ENCODE data around the gene PAPPA. TPM values are rescaled to one million over a fixed set of nuclear protein-coding genes. Genes with fewer than 3 reads are reported as not detected.

PAPPA gene
- total RNA-seq, 4 donors from 2014 or later = 0.29 to 17.1 (median 2.4) TPM

- TF ChIP-seq CTCF (IDR thresholded peaks at IDR 0.05) (no peak), POLR2A (IDR thresholded peaks at IDR 0.05) (no peak)
- no peak for DNase-seq
- H3K27ac ChIP-seq = no peak overlapping the region
- intact Hi-C loops (cut with DNase I; ENCODE audit: low total_unique reads) = no loop called here
- H3K4me3 ChIP-seq = no peak overlapping the region
- no peaks in the 10 kb centered on the region for H3K9me3 ChIP-seq
- H3K36me3 ChIP-seq = no peaks in the 10 kb centered on the region
- peaks cover 0 to 4% of the 10 kb centered on the region in 2 donors for H3K4me1 ChIP-seq
- H3K27me3 ChIP-seq = no peaks in the 10 kb centered on the region
Observed at GRCh38 chr9:116320290-116320689, 166.7 kb downstream of the PAPPA start.

- H3K27me3 ChIP-seq = no peaks in the 10 kb centered on the region
- DNase-seq = peak in 1 of 2 donors; percentile 36
- no peak overlapping the region for H3K27ac ChIP-seq
- H3K36me3 ChIP-seq = no peaks in the 10 kb centered on the region
- no peak overlapping the region for H3K4me3 ChIP-seq
- TF ChIP-seq CTCF (IDR thresholded peaks at IDR 0.05) = no peak
- no peak for TF ChIP-seq POLR2A (IDR thresholded peaks at IDR 0.05)
- peaks cover 0 to 4% of the 10 kb centered on the region in 2 donors for H3K4me1 ChIP-seq
- intact Hi-C loops (cut with DNase I; ENCODE audit: low total_unique reads) = no loop called here
- H3K9me3 ChIP-seq = no peaks in the 10 kb centered on the region
Observed at GRCh38 chr9:116322521-116322920, 168.9 kb downstream of the PAPPA start.

GRCh38 chr9:116323012-116323411 lies 169.4 kb downstream of the PAPPA start:
- Histone ChIP-seq H3K9me3 (no peaks in the 10 kb centered on the region), H3K27me3 (no peaks in the 10 kb centered on the region), H3K4me1 (peaks cover 0 to 1% of the 10 kb centered on the region in 2 donors), H3K4me3 (no peak overlapping the region), H3K27ac (no peak overlapping the region), H3K36me3 (no peaks in the 10 kb centered on the region)
- intact Hi-C loops (cut with DNase I; ENCODE audit: low total_unique reads) = no loop called here
- DNase-seq = no peak
- TF ChIP-seq POLR2A (IDR thresholded peaks at IDR 0.05) (no peak), CTCF (IDR thresholded peaks at IDR 0.05) (no peak)

GRCh38 chr9:116323571-116323970 lies 170.0 kb downstream of the PAPPA start:
- Histone ChIP-seq H3K9me3 (no peaks in the 10 kb centered on the region), H3K4me1 (no peaks in the 10 kb centered on the region), H3K36me3 (no peaks in the 10 kb centered on the region), H3K27me3 (no peaks in the 10 kb centered on the region), H3K27ac (no peak overlapping the region), H3K4me3 (no peak overlapping the region)
- DNase-seq = no peak
- TF ChIP-seq CTCF (IDR thresholded peaks at IDR 0.05) (no peak), POLR2A (IDR thresholded peaks at IDR 0.05) (no peak)
- intact Hi-C loops (cut with DNase I; ENCODE audit: low total_unique reads) = no loop called here

GRCh38 chr9:116325924-116326323 lies 172.3 kb downstream of the PAPPA start:
- TF ChIP-seq POLR2A (IDR thresholded peaks at IDR 0.05) (no peak), CTCF (IDR thresholded peaks at IDR 0.05) (no peak)
- Histone ChIP-seq H3K27me3 (no peaks in the 10 kb centered on the region), H3K9me3 (no peaks in the 10 kb centered on the region), H3K36me3 (no peaks in the 10 kb centered on the region), H3K4me3 (no peak overlapping the region), H3K4me1 (no peaks in the 10 kb centered on the region), H3K27ac (no peak overlapping the region)
- intact Hi-C loops (cut with DNase I; ENCODE audit: low total_unique reads) = no loop called here
- DNase-seq = no peak

All from uterus (tissue), 4 donors.